ENCODE measurements around the gene BSX.

BSX gene

DNA sequence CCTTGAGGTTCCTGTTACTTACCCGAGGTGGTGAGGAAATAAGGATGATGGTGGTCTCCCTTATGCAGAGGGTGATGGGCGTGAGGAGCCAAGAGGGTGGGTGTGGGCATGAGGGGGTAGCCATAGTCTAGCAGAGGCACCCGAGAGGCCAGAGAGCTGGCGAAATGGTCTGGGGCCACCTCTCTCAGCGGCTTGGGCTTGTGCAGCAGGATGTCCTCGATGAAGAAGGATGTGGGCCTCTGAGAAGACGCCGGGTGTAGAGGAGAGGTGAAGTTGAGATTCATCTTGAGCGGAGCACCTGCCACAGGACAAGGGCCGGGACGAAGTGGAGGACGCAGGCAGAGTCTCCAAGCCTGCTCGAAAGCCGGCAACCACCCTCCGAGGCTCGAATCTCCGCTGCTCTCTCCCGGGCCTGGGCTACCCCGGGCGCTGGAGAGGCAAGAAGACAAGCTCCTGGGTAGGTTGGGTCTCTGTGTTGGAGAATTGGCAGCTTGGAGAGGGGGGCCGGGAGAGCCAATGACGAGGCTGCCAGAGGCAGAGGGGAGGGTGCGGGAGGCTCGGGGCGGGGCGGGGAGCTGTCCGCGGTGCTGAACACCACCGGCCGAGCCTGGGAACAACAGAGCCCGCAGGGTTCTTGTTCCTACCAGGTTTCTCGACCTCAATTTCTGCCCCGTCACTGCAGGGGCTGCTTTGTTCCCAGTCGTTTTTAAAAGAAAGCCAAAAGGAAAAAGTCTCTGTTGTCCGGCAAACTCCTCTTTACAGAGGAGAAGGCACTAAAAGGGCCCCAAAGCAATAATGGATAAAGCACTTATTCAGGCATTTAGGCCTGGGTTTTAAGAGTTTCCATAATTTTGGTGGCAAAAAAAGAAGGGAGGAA is at the start of gene BSX:
Gene BSX (minus strand): TSS at position 447 of the 877 bp plus-strand sequence. CDS start 163 bp downstream, at position 284.
- DNase-seq (ENCODE audit: low read depth, low spot score), result no peak

DNA sequence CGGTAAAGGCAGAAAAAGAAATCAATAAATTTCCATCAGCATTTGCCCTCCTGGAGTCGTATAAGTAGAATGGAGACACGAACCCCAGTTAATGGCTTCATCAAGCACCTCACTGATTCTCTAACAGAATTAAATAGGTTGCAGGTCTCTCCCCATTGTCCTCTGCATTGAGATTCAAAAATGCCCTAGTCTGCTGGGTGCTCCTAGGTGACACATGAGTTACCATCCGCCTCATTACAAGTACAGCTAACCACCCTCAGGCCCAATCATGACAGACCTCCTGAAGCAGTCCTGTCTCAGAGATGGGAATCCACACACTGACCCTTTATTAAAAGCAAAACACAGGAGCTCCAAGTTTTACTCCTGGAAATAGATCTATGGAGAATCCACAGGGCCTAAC is 48.9 kb upstream of the BSX start:
- no peak for DNase-seq (ENCODE audit: low read depth, low spot score)

DNA sequence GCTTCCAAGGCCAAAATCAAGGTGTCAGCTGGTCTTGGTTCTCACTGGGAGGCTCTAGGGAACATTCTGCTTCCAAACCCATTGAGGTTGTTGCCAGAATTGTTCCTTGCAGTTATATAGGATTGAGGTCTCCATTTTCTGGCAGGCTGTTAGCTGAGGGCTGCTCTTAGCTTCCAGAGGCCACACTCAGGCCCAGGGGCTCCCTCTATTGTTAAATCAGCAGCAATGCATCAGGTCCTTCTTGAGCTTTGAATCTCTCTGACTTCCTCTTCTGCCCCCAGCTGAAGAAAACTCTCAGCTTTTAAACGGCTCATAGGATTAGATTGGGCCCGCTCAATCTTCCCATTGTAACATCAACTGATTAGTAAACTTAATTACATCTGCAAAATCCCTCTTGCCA is 39.3 kb upstream of the BSX start:
- no peak for DNase-seq (ENCODE audit: low read depth, low spot score)

DNA sequence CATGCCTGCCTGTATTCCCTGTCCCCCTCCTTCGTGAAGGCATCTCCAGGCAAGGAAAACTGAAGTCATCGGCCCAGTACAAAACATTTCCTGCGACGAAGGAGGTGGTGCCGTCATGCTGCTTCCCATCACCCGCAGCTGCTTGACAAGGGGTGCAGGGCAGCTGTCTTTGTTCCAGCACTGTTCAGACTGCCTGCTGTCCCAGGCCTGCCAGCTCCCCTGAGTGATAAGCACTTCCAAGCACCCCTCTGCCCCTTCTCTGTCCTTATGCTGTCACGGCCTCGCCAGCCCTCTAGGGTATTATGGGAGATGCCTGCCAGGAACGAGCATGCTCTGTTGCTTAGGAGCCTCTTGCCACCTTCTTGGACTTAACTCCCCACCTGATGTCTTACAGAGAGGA is 37.1 kb upstream of the BSX start:
- no peak for DNase-seq (ENCODE audit: low read depth, low spot score)

DNA sequence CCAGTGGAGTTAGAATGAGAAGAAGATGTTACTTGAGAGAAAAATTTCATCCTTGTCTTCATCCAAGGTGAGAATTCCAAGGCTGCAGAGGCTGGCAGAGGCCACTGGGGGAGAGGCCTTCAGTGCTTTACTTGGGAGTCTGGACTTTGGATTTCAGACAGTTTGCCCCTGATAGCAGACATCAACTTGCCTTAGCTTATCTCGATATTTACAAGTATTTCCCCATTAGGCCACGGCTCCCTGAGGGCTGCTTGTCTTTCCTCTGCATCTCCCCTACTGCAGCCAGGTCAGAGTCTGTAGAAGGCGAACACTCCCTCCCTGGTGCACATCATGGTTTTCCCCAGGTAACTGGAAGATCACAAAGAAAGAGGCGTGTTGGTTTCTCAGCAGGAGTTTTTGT is 29.9 kb upstream of the BSX start:
- DNase-seq (ENCODE audit: low read depth, low spot score), result no peak

DNA sequence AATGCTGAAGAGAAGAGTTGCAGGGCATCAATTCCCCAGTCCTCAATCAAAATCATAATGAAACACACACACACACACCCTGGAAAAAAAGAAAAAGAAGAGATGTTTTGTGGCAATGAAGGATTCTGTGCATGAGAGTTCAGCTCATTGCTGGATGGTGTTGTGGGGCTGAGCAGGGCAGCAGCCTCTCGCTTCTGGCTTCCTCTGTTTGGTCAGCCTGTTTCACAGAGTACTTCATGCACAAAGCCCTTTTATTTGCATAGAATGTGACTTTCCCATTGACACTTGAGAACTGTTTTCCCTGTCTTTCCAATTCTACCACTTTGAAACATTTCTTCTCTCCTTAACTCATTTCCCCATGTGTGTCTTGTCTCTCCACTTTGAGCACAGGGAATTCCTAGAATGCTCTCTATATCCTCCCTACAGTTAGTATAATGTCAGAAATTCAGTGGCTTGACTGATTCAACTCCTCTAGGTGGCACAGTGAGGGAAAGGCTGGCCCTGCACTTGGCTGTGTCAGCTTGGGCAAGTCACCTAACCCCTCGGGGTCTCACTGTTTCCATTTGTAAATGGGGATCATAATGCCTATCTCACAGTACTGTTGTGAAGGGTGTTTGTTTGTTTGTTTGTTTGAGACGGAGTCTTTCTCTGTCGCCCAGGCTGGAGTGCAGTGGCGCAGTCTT is 25.4 kb upstream of the BSX start:
- DNase-seq (ENCODE audit: low read depth, low spot score), result no peak

DNA sequence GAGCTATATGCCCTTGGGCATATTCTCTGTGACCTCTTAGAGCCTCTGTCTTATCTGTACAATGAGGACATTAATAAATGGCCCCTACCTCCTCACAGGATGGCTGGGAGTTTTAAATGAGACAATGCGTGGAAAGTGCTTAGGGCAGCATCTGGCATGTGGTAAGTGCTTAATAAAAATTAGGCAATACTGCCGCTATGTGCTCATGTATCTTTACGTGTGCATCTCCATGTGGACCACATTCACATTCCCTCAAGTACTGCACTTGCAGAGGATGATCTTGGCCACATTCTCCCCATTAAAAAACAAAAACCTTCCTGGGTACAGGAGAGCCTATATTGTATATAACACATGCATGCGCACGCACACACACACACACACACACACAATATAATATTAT is 19.1 kb upstream of the BSX start:
- no peak for DNase-seq (ENCODE audit: low read depth, low spot score)

DNA sequence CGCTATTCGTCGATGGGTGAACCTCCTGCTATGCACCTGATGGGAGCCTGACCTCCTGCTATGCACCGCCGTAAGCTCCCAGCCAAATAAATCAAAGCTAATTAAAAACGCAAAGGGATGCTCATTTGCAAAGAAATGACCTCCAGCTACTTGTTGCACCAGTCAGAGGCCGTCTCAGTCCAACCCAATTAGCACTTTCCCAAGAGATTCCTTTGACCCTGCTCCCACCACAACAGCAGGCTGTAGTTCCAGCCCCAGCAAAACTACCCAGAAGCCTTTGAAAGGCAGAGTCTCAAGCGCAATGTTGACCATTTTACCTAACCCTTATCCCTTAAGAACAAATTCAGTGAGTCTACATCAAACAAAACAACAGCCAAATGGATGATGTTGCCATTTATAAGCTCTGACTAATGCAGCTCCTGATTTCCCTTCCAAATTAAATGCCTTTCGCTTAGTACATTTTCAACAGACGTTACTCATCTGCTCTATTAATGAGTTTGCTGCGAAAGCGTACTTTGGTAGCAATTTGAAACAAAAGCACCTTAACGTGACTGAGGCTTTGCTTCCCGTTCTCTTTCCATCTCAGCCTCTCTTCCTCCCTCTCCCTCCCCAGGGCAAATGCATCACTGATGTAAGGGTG is 17.2 kb upstream of the BSX start:
- DNase-seq (ENCODE audit: low read depth, low spot score), result no peak

DNA sequence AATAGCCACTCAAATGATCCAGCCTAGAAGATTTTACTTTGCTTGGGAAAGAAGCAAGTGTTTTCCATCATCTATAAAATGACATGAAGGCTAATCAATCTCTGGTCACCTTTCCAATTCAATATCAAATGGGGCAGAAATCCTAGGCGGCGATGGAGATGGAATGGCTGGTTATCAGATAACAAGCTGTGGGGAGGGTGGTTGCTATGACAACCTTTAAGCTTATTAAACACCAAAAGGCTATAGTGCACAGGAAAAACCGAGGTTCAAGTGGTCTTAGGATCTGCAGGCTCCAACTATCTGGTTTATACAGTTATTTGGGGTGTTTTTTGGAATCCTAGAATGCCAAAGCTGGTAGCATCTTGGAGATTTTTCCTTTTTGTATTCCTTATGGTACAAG is 13.9 kb upstream of the BSX start:
- no peak for DNase-seq (ENCODE audit: low read depth, low spot score)

DNA sequence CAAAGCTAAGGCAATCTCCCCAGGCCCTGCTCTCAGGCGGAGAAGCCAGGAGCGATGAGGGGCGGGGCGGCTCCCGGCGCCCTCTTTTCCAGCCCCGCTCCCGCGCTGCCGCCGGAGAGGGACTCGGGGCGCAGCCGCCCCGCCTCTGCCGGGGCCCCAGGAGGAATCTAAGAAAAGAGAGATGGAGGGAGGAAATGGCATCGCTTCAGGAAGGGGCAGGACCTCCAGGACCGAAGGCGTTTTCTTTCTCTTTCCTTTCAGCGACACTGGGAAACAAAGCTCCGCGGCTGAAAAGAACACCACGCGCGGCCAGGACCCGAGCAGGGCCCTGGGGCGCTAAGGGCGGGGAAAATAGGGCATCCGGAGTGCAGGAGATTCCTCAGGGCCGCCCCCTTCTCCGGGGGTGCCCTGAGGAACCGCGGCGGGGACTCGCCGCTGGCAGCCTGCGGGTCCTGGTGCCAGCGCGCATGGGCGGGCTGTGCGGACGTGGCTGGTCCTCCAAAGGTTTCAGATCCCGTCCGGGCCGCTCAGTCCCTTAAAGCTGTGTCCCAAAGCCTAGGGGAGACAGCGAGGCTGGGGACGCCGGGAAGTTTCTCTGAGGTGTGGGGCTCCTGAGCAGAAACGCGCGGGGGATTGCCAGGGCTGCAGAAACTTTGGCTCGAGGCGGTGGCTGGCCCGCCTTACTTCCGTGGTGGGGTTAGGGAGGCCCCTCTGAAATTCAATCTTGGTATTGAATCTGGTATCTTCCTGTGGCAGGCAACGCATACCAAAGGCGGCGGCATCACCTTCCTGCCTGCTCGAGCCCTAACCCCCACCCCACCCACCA is 2.8 kb upstream of the BSX start:
- no peak for DNase-seq (ENCODE audit: low read depth, low spot score)

DNA sequence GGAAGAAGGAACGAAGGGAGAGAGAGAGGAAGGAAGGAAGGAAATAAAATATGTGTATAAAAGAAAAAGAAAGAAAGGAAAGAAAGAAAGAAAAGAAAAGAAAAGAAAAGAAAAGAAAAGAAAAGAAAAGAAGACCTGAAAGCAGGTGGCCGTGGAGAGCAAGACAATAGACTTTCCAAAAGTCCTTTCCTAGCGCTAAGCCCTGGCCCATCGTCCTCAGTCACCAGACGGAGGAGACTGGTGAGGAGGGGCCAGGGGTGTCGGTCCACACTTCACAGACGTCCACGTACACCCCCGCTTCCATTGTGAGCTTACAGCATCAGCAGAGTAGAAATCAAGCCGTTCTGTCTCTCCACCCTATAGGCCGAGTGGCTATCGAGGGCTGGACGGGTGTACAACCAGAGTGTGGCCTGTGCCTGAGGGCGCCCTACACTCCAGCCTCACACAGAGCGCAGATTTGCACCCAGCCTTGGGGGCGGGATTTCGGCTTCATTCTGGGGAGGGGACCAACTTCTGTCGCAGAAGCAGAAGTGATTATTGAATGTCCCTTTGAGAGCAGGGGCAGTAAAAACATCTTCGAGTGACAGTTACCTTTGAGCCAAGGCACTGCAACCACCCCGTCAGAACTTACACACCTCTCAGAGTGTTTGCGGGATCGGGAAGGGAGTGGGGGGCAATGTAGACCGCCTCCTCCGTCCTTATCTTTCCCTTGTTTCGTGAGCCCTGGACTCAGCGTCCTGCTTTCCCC is 2.0 kb upstream of the BSX start:
- DNase-seq (ENCODE audit: low read depth, low spot score), result no peak

DNA sequence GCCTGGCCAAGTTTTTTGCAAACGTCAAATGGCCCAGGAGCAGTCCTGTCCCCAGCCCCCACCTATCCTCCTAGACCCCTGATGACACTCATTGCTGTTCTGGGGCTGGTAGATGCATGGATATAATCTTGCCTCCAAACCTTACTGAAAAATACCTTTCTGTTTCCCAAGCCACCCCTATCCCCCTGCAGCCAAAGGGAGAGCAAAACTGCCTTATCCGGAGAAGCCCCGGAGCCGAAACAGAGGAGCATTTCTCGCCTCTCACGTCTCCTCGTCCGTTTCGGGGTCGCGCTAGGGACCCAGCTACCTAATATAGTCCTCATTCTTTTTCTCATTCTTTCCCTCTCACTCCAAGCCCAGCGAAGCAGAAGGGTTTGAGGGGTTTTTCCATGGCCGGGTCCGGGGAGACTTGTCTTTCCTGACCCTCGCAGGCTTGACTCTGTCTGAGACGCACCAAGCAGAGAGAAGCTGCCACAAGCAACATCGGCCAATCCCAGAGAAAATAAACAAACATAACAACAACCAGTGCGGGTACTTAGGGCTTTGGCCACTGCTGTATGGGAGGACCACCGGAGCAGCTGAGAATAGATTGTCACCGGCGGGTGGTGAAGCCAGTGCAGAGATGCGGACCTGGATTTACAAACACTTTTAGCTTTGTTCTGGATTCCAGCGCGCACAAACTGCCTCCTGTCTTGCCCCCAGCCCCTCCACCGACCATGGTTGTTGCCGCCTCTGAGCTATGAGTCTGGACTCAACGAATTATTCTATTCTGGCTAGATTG is 1.6 kb downstream of the BSX start:
- no peak for DNase-seq (ENCODE audit: low read depth, low spot score)

DNA sequence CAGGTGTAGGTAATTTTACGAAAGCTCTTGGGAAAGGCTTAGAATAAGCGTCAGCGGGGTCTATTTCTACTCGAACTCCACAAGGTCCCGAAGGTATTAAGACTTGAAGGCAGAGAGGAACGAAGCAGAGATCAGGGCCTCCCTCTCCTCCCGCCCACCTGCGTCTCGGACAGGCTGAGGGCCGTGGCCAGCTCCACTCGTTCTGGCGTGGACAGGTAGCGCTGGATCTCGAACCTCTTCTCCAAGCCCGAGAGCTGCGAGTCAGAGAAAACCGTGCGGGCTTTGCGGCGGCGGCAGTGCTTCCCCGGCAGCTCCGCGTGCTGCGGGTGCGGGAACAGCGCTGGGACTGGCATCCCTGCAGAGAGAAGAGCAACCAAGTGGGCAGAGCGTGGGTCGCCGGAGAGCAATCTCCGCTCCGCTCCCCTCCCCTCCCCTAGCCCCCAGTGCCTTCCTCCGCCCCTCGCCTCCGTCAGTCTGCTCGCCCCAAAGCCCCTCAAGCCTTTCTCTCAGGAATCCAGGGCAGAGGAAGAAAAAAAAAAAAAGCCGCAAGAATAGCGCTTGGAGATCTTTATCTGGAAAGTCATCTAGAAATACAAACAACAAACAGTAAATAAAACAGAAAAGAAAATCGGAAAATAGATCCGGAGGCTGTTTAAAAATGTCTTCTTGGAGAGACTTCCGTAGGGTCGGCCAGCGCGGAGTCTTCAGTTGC is 2.4 kb downstream of the BSX start:
- no peak for DNase-seq (ENCODE audit: low read depth, low spot score)

DNA sequence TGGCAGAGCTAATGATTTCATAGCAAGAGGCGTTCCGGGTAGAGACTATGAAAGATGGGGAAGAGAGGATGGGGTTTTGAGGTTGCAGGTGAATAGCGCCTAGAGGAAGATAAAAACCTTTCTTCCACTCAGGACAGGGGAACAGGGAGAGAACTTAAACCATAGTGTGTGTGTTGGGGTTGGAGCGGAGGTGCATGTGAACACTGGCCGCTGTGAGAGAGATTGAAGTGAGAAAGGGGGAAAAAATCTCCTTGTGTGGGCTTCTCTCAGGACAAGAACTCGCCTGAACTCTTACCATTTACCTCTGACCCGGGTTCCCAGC is 3.4 kb downstream of the BSX start:
- DNase-seq (ENCODE audit: low read depth, low spot score), result no peak

DNA sequence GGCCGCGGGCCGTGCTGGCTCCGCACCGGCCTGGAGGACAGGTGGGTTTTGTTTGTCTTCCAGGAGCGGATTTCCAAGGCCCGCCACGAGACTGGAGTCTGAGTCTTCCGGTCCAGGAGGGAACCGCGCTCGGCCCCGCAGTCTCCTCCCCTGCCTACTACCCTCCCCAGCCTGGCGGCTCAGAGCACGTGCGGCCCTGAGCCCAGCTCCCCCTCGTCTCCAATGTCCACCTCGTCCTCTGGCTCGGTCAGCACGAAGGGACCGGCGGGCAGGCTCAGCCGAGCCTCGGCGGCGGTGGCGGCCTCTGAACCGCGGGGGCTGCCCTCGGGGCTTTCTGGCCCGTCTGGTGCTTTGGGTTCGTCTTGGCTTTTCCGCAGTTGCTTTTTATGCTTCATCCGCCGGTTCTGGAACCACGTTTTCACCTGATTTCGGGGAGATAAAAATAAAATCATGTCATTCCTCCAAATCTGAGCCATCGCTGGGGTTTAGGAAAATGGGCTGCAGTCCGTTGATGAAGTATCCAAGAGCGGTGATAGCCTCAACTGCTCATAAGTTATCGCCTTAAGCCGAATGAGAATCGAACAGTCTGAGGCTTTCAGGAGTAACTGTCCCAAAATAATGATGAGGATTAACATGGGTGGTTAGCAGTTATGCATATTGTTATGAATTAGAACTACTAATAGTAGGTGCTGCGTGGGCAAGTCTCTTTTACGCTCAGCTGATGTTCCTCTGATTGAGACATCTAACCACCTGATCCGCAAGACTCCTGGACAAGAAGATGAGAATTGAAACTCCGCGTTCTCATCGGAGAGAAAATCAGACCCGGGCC is 4.0 kb downstream of the BSX start:
- DNase-seq (ENCODE audit: low read depth, low spot score), result no peak

DNA sequence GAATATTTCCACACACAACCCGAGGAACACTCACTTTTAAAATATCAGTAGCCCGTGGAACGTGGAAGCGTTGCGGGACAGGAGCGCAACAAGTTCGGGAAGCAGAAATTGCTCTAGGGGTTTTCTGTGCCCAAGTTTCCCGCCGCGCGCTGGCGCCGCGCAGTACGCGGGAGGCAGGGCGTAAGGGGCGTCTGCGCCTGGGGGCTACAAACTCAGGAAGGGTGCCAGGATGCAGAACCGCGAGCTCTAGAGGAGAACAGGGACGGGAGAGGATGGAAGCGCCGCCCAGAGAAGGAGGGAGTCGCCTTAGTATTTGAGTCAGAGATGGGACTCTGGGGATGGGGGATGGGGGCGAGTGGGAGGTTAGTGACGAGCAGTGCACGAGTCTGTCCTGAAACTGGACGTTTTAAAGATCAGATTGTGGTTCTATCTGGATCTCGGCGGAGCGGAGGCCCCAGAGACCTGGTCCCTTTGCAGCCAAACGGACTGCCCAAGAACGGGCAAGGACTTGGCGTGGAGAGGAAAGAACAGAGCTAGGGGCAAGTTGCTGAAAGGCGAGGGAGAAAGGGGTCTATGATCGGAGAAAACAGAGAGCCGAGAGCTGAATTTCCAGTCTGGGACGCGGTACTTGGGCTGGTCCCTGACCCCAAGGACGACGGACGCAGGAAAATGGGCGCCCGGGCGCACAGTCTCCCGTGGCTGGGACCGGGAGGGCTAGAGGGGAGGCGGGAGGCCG is 4.7 kb downstream of the BSX start:
- DNase-seq (ENCODE audit: low read depth, low spot score), result no peak

DNA sequence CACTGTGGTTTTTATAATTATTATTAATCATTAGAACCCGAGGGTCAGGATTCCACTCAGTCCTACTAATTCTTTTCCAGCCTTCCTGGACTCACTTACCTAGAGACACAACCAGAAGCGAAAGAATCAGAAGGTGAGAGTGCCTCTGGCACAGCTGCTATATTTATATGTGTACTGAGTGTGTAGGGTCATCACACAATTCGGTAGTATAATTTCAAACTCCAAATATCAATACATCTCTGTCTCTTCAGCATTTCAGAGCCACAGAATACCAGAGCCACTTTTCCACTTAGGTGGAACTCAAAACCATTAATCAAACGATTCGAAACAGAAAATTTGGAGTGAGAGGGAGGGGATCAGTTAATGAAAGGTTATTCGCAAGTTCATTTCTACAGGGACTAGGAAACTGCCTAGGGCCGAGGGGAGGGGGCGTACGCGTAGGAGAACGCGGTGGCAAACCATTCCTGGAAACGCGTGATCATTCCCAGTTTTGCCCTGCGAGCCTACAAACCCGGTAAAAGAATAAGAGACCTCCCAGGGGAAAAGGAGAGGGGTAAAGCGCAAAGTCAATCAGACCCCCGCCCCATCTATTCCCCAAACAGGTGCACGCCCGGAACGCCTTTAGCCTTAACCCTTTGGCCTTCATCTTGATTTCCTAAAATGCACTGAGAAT is 5.4 kb downstream of the BSX start:
- no peak for DNase-seq (ENCODE audit: low read depth, low spot score)

DNA sequence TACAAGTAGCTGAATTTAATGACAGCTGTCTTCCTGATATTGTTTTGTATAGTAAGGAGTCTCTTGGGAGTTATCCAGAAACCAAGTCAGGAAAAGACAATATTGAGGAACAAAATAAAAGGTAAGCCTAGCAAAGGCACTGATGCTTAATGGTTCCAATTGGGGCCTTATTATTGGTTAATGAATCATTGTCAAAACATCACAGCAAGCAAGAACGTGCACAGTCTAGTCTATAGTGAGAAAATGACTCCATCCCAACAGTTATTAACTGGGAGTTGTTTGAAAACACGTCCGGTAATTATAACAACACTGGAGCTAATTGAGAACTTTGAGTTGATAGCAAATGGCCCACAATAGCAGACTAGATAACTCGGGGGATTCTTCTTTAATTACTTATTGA is 17.7 kb downstream of the BSX start:
- no peak for DNase-seq (ENCODE audit: low read depth, low spot score)
